AG09319 (cell line): ENCODE measurements around the gene BRME1.

Source experiments
- DNase-seq: peaks from one replicate; pipeline ENCODE4 v3.0.0-alpha.2; 2010; ENCODE audit warnings: low read depth; ENCODE audit errors: extremely low read depth
- CTCF ChIP-seq: IDR thresholded peaks from 2 replicates; pipeline ENCODE4 v1.5.1; 2011; ENCODE audit warnings: low read depth, mild to moderate bottlenecking, inconsistent platforms, low read length, moderate library complexity

BRME1 gene

DNA sequence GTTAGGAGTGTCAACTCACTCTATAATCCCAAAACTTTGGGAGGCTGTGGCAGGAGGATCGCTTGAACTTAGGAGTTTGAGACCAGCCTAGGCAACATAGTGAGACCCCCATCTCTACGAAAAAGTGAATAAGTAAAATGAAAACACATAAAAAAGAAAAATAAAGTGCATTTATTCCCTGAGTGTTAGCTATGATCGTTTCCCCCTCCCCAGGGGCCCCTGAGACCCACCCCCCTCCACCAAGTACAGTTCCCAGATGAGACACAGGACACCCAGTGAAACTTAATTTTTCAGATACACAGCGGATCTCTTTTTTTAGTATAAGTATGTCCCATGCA is 57.6 kb downstream of the BRME1 start:
- no peak for DNase-seq
- no peak for TF ChIP-seq CTCF

DNA sequence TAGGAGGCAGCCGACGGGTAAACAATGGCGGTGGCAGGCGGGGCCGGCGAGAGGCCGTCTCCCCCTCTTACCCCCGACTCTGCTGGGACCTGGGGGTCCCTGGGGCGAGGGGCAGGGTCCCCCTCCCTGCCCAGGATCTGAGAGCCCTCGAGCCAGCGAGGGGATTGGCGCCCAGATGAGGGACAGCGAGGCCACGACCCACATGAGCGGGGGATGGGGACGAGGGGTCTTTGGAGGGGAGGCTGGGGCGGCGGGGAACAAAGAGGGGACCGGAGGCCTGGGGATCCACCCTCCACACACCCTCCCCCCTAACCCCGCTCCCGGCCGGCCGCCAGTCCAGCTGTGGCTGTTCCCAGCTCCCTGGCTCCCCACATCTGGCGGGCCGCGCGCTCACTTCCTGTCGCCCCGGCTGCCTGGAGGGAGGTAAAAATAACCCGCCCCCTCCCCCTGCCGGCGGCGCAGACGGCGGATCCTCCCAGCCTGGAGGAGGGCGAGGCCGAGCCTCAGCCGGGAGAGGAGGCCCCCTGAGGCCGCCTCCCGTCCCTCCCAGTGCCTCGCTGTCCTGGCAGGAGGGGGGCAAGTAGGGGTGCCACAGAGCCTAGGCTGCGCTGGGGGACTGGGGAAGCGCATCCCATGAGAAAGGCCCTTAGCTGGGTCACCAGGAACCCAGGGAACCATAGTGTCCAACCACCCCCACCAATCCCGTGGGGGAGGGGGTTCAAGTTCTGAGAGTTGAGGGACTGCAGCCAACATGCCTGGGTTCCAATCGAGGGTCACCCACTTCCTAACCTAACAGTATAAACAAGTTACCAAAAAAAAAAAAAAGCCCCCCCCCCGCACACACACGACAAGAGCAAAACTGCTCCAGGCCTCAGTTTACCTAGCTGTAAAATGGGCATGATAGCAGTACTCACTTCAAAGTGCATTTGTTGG is 58.2 kb downstream of the BRME1 start:
- peak; percentile 89 for DNase-seq
- TF ChIP-seq CTCF = no peak; the same call in 1 of the 2 replicates

- no peak for TF ChIP-seq CTCF
- DNase-seq = peak; percentile 78
These were observed 59.1 kb downstream of the BRME1 start for GRCh38 chr19:13846557-13847406.

DNA sequence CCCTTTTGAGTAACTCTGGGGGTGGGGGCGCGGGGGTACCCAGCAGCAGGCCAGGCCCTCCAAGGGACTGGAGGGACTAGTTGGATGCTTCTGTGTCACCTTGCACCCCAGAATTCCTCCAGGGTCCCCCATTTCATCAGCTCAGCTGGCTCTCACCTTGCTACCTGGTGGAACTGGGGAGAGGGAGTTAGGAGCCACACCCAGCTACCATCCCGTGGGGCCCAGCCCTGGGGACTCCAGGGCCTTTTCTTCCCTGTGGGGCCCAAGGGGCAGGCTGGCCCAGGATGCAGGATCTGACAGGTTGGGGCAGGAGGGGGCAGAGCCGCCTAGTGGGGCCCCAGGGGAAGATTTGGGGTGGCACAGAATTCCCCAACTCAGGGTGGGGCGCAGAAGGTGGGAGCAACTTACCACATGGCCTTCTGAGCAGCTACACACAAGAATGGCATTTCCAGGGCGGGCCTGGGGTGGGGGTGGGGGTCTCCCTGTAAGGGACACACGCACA is 61.7 kb downstream of the BRME1 start:
- TF ChIP-seq CTCF = no peak
- DNase-seq = no peak

DNA sequence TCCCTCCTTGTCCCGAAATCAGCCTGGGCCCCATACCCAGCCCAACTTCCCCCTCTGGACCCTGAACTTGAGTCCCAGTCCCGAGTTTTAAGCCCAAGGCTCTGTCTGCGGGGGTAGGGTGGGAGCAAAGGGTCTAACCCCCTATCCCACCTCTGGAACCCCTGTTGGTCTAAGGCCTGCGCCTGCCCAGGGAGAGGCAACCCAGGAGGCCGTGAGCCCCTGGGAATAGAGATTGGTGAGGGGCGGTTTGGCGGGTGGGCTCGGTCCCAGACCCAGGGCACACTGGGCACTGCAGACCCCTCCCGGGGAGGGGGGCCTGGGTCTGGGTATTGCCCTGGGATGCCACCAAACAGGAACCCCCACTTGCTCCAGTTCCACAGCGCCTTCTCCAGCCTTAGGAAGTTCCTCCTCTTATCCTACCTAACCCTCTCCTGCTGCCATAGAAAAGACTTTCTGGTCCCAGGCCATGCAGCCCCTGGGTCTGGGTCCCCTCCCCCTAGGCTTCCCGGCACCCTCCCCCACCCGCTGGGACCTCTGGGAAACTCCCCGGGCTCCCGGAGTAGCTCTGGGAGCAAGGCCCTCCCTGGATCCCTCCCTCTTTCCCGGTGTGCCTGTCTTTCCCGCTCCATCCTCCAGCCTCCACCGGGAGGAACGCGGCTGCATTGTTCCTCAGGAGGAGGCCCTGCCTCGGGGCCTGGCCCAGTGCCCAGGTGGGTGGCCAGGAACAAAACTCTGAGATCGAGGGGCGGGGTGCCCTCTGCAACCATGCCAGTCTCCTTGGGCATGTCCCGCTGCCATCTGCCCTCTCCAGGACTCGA is 62.6 kb downstream of the BRME1 start:
- no peak for TF ChIP-seq CTCF
- no peak for DNase-seq

GRCh38 chr19:13842291-13843103 is 63.4 kb downstream of the BRME1 start:
- TF ChIP-seq CTCF = no peak; the same call in 1 of the 2 replicates
- no peak for DNase-seq
